ENCODE data around the gene KRTAP12-3.
"Not testable (repeated sequence)": the region's sequence is repeated elsewhere in the genome, so short reads cannot be mapped to it uniquely, and the experiment has no call there.

Gene KRTAP12-3

DNA sequence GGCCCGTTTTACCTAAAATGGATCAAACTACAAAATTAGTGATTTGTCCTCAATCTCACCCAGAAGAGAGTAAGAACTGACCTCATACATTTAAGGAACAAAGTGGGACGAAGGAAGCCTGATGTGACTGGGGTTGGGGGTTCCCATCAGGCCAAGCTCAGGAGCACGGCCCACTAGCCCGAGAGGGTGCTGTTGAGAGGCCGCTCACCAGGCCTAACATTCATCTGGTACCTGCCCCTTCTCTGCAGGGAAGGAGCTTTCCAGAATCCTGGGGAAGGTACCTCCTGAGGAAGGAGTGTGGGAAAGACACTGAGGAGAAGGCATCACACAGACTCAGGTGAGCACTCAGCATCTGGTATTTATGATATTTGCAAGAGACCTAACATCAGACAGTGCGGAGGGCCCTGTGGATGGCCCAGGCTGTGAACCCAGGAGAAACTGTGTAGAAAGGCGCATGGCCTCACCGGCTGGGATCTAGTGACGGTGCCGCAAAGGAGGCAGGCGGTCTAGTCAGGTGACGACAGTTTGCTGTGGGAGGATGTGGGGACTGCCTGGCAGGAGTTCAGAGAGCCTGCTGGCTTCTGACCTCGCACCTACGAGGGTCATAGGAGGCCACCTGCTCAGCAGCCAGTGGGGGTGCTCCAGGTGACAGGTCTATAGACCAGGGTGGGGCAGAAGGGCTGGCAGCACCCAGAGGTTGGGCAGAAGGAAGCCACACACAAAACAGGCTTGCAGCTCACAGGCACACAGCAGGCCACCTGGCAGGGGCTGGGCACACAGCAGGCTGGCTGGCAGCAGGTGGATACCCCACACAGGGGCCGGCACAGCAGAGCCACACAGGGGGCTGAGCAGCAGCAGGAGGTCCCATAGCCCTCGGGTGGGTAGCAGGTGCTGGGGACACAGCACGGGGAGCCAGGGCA lies 3.8 kb upstream of the KRTAP12-3 start:
- DNase-seq: peak; percentile 67

DNA sequence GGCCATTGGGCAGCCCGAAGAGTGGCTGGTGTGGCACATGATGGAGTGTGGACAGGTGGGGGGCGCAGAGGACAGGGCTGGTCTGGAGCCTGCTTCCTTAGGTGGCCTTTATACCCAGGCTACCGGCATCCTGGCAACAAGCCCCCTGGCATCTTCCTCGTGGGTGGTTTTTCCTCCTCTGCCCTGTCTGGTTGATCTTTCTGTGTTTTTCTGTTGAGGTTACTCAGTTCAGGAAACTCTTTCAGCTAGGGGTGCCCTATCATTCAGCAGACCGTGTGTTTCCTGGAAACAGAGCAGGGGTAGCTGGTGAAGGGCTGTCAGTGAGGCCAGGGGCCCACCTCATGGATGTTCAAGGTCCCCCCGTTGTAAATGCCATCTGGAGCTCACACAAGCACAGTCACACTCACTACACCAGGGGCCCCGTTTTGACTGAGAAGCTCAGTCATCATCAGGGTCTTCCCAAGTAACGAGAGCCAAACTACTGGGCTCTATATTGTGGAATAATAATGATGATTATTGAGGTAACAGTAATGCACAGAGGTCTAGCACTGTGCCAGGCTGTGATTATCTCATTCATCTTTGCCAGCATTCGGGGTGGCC lies 3.1 kb upstream of the KRTAP12-3 start, which contains the start of gene KRTAP12-4:
TSS of gene KRTAP12-4 (minus strand) at position 84 of the 600 bp plus-strand sequence. CDS start at position 39, 45 bp downstream.
- peak; percentile 12 for DNase-seq

DNA sequence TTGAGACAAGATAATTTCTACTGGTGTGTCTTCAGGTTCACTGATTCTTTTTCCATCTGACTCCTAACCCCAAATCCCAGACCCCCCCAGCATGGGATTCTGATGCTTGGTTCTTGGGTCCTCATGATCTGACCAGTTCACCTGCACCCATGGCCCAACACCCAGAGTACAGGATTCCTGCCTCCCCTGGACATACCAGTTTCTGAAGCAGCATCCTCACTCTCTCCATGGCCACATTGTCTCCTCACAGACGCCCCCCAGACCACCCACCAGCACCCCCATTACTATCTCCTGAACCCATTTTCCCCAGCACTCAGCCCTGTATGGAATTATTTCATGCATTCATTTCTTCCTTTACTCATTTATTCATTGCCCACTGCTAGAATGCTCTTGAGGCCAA lies 864 bp upstream of the KRTAP12-3 start:
- no peak for DNase-seq

DNA sequence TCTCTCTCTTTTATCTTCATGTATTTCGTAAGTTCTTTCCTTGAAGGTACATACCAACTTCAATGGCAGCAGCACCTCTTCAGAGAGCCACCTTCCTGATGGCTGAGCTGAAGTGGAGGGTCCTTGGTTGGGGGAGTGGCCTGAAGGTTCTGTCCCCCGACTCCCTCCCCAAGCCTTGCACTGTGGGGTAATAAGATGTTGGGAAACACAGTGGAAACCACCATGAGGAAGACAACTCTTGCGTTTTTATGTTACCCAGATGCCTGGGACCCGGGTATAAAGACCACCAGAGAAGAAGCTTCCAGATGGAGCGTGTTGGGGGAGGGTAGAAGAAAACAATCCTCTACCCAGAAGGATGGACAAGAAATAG lies 794 bp downstream of the KRTAP12-3 start:
- DNase-seq: no peak

DNA sequence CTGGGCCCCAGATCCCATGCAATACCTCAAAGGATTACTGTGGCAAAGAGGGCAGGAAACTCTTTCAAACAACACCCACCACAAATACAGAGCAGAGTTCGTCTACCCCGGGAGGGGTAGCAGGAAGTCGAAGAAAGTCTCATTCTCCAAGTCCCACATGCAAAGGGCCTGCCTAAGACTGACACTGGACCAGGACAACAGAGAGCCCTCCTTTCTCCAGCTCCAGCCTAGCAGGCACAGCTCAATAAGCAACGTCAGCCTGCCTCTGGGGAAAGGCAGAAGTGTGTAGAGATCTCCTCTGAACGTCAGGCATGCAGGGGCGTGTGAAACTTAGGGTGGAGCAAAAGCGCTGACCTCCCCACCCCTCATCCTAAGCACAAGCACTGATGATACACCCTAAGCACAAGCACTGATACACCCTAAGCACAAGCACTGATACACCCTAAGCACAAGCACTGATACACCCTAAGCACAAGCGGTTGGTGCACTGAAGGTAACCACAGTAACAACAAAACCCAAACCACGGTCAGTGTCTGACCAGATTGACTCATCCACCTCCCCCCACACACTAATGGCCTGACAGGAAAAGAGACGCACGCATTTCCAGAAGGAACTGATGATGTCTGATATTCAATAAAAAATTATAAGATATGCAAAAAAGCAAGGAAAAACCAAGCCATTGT lies 1.3 kb downstream of the KRTAP12-3 start:
- peak; percentile 41 for DNase-seq

DNA sequence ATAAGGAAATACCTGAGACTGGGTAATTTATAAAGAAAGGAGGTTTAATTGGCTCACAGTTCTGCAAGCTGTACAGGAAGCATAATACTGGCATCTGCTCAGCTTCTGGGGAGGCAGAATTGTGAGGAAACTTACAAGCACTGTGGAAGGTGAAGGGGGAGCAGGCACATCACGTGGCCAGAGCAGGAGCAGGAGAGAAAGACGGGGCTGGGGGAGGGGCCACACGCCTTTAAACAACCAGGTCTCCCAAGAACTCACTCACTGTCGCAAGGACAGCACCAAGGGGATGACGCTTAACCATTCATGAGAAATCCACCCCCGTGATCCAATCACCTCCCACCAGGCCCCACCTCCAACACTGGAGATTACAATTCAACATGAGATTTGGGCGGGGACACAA lies 3.8 kb downstream of the KRTAP12-3 start:
- DNase-seq: not testable (repeated sequence)

DNA sequence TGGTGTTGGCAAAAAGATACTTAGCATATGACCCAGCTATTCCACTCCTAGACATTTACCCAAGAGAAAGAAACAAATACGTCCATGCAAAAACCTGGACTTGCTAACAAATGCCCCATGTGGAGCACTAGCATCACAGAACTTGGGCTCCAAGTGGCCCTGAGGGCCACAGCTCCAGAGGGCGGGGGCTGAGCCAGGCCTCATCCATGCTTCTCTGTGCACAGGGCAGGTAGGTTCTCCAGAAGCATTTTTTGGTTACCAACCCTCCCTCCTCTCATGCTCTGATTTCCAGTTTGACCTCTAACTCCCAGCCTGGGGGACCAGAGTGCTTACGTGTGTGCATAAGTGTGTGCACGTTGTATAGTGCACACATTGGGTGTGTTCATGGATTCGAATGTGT lies 7.0 kb downstream of the KRTAP12-3 start:
- DNase-seq: no peak

DNA sequence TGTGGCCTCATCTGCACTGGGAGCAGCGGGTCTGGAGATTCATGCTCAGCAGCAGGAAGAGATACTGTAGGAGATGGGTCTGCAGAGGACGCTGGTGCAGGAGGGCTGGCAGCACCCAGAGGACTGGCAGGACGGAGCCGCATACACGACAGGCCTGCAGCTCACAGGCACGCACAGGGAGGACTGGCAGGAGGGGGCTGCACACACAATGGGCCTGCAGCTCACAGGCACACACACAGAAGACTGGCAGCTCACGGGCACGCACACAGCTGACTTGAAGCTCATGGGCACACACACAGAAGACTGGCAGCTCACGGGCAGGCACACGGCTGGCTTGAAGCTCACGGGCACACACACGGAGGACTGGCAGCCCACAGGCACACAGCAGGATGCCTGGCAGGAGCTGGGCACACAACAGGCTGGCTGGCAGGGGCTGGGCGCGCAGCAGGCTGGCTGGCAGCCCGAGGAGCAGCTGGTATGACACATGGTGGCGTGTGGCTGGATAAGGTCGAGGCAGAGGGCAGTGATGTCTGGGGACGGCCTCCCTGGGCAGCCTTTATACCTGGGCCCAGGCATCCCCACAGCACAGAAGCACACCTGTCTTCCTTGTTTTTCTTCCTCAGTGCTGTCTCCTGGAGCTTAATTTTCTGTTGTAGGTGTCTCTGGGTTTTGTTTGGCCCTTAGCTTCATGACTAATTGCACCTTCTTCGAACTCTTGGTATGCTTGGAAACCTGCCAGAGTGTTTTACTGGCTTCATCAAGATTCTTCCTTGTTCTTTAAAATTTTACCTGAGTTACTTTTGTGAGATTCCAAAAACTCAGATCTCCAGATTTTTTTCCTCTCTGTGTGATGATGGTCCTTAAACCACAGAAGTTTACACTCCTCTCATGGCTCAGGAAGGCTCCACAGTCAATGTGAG lies 8.9 kb downstream of the KRTAP12-3 start, which contains the start of gene KRTAP12-2:
TSS of gene KRTAP12-2 (minus strand) at position 527 of the 920 bp plus-strand sequence. CDS start at position 486, 41 bp downstream.
- DNase-seq: no peak

DNA sequence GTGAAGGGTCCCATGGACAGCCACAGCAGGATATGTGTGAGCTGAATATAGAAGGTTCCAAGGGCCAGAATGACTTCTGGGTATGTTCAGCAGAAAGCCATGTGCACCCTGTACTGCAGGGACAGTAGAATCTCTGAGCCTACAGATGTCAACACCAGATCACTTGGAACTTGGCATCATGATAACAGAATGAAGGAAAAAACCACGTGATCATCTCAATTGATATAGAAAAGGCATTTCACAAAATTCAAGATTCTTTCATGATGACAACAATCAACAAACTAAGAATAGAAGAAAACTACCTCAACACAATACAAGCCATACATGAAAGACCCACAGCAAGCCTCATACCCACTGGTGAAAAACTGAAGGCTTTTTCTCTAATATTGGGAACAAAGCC lies 9.9 kb downstream of the KRTAP12-3 start:
- no peak for DNase-seq

DNA sequence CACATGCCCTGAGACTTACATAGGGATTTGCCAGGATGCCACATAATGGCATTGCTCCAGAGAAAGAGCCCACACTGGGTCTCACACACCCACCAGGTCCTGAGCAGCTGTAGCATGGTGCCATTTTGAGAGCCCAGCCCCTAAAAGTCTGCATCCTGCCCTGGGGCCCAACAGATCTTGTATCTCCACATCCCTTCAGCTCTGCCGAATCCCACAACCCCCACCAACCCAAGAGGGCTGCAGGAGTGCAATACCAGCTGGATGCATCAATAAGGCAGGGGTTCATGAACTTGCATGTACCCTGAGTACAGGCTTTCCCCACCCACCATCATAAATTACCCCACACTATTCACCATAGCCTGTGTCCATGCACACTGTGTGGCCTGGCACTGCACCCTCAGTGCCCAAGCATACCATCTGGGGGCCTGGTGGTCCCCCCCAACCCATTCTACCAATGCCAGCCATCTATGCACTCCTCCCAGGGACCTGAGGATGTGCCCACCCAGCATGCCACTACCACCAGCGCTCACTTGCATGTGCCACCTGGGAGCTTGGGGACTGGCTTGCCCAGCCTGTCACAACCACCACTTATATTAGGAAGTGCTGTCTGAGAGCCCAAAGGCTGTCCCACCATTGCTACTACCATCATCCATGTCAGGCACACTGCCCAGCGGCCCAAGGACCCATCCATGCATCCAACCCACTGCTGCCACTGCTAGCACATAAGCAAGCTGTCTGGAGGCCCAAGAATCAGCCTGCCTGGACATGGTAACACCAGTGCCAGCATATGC lies 13.1 kb downstream of the KRTAP12-3 start:
- no peak for DNase-seq

DNA sequence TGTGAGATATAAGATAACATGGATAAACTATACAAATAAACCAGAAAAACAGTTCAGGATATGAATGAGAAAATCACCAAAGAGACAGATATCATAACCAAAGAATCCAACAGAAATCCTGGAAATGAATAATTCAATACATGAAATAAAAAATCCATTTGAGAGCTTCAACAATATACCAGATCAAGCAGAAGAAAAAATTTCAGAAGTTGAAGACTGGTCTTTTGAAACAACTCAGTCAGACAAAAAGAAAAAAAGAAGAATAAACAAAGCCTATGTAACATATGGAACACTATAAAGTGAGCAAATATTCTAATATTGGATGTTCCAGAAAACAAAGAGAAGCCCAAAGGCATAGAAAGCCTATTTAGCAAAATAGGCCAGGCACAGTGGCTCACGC lies 14.2 kb downstream of the KRTAP12-3 start:
- no peak for DNase-seq

DNA sequence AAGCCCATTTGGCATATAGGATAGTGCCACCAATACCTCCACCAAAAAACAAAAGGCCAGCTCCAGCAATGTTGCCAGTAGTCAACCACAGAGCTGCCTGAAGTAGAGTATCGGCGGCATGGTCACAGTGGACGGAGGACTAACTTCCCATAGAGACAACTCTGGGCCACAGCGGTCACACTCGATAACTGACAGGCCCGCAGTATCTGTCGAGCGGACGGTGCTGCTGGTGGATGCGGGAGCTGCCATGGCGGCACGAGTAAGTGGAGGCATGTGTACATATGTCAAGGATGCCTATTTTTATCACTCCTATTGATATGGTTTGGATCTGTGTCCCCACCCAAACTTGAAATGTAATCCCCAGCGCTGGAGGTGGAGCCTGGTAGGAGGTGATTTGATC lies 20.1 kb downstream of the KRTAP12-3 start:
- DNase-seq: no peak

DNA sequence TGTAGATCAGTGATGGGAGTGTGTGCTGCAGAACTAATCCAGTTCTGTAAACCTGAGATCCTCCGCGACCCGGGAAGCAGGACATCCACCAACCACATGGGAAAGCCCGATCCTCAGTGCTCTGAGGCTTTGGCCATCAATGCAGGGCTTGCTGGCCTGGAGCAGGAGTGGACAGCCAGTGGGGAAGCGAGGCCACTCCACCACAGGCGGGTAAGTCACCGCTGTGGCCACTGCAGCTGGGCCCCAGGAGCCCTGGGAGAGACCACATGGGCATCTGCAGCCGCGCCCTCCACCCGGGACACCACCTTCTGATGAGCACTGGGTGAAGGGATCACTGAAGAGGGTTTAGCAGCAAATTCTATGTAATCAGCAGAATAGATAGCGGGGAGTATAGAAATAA lies 23.4 kb downstream of the KRTAP12-3 start:
- no peak for DNase-seq

DNA sequence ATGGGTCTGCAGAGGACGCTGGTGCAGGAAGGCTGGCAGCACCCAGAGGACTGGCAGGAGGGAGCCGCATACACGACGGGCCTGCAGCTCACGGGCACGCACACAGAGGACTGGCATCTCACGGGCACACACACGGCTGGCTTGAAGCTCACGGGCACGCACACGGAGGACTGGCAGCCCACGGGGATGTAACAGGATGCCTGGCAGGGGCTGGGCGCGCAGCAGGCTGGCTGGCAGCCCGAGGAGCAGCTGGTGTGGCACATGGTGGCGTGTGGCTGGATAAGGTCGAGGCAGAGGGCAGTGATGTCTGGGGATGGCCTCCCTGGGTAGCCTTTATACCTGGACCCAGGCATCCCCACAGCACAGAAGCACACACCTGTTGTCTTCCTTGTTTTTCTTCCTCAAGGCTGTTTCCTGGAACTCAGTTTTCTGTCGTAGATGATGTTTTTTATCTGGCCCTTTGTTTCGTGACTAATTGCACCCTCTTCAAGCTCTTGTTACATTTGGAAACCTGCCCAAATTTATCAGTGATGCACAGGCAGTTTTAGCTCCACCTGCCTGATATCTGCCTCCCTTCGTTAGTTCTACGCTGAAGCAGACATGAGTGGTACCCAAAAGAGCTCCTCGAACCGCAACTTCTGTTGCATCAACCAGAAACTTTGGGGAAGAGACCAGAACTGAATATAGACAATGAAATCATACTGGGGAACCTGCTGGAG lies 24.3 kb downstream of the KRTAP12-3 start, which contains the start of gene KRTAP12-1:
TSS of gene KRTAP12-1 (minus strand) at position 303 of the 719 bp plus-strand sequence. CDS start at position 263, 40 bp downstream.
- DNase-seq: no peak

DNA sequence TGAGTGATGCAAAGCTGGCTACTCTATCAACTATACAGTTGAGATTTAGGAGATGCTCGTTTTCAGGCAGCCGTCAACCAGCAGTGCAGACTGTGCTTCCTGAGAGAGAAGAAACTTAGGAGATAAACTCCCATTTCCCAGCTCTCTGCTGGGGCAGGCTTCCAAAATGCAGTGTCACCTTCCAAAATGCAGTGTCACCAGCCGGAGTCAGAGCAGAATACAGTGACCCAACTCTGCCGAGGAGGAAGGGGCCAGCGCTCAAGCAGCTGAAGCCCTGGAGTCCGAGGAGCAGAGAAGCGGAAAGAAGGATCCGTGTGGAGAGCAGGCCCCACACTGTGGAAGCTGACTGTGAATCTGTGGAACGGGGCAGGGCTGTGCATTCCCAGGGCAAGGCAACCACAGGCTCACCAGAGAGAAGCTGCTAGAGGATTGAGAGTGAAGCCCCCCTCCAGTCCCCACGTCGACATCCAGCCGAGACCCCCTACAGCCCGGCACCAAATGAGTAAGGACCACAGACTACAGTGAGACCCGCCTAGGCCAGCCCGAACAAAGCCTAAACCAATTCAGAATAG lies 24.9 kb downstream of the KRTAP12-3 start:
- DNase-seq: no peak

DNA sequence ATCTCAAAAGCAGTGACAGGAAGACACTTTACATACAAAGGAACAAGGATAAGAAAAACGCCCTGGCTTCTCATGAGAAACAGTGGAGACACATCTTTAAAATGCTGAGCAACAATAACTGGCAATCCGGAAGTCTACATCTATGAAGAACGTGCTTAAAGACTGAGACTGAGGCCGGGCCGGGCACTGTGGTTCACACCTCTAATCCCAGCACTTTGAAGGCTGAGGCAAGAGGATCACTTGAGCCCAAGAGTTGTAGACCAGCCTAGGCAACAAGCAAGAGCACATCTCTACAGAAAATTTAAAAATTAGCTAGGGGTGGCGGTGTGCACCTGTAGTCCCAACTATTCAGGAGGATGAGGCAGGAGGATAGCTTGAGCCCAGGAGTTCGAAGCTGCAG lies 26.3 kb downstream of the KRTAP12-3 start:
- no peak for DNase-seq

DNA sequence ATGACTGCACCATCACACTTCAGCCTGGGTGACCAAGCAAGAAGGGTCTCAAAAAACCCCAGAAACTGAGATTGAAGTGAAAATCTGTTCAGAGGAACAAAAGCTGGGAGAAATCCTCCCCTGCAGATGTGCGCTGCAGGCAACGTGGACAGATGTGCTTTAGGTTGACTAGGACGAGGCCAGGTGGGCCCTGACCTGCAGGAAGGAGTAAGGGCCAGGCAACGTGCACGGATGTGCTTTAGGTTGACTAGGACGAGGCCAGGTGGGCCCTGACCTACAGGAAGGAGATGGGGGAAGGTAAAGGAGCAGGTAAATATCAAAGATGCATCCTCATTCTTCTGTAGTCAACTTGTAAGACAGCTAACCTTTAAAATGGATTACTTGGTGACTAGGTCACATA lies 26.8 kb downstream of the KRTAP12-3 start:
- DNase-seq: no peak

DNA sequence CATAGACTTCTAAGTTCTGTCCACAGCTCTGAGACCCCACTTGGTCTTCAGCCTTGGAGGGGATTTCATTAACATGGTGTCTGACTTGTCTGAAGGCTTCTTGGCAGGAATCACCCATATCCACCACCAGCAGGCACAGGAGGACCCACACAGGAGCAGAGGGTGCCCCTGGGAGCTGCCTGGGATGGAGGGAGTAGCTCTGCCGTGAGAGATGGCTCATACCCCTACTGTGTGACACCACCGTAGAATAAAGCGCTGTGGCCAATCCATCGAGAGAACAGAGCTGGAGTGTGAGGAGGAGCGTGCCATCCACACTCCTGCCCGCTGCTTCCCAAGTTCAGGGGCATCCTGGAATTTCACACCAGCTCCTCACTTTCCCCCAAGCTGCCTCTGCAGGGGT lies 27.3 kb downstream of the KRTAP12-3 start:
- not testable (repeated sequence) for DNase-seq

DNA sequence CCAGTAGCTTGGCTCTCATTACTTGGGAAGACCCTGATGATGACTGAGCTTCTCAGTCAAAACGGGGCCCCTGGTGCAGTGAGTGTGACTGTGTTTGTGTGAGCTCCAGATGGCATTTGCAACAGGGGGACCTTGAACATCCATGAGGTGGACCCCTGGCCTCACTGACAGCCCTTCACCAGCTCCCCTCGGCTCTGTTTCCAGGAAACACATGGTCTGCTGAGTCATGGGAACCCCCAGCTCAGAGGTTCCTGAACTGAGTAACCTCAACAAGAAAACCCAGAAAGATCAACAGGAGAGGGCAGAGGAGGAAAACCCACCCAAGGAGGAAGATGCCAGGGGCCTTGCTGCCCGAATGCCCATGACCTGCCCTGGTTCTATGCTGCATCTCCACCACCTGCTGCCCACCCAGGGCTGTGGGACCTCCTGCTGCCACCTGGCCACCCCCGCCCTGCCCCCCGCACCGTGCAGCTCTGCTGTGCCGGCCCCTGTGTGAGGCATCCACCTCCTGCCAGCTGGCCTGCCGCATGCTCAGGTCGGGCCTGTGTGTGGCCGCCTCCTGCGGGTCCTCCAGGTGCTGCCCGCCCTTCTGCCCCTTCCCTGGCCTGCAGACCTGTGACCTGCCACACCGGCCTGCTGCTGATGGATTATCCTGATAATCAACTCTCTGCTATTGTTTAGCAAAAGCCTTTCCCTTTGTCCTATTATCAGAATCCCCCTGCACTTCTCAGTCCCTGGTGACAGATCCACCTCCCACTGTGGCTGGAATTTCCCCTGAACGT lies 28.5 kb downstream of the KRTAP12-3 start:
- DNase-seq: no peak
